K562 (cell line): ENCODE measurements around the gene GPX2.

Experiments used
- HBP1 ChIP-seq: fragments of 450-650 bp; formaldehyde crosslinking; IDR thresholded peaks from 2 replicates; pipeline ENCODE4 v1.4.0; 2022; ENCODE audit warnings: missing genetic modification characterization
- PHB2 ChIP-seq: fragments of 450-650 bp; IDR thresholded peaks from 2 replicates; pipeline ENCODE4 v1.6.1; 2017; ENCODE audit warnings: low read depth
- PREB ChIP-seq: sonication (generic); formaldehyde crosslinking; IDR thresholded peaks from 2 replicates; pipeline ENCODE4 v1.8.1; 2023; ENCODE audit warnings: mild to moderate bottlenecking, missing genetic modification reagents

GRCh38 chr14:64929014-64929359 is 13.6 kb downstream of the GPX2 start:
- no peak for TF ChIP-seq PREB
- no peak for TF ChIP-seq PHB2
- no peak for TF ChIP-seq HBP1 (CRISPR knock-in tag)
